Mesothelial cell of epicardium (in vitro differentiated cells): Measurements from ENCODE around the gene IBTK. TPM values are rescaled to one million over a fixed set of nuclear protein-coding genes. Genes with fewer than 3 reads are reported as not detected.

Experiments
- DNase-seq, 2 experiments: peaks; one replicate each; pipeline ENCODE4 v3.0.0; 2021; ENCODE audit warnings: low spot score in 2 of 2; ENCODE audit not compliant: unreplicated experiment in 2 of 2
- H3K27ac Mint-ChIP-seq: 2 replicates; pipeline ENCODE4 v1.8.0; 2021; ENCODE audit warnings: mixed read lengths
- H3K27me3 Mint-ChIP-seq: 2 replicates; pipeline ENCODE4 v1.8.0; 2021; ENCODE audit warnings: low read depth, mixed read lengths
- H3K36me3 Mint-ChIP-seq: 2 replicates; pipeline ENCODE4 v1.8.0; 2021; ENCODE audit warnings: mixed read lengths
- H3K4me1 Mint-ChIP-seq: 2 replicates; pipeline ENCODE4 v1.8.0; 2021; ENCODE audit warnings: mixed read lengths
- H3K4me3 Mint-ChIP-seq: 2 replicates; pipeline ENCODE4 v1.8.0; 2021; ENCODE audit warnings: mild to moderate bottlenecking, moderate library complexity, mixed read lengths
- H3K9me3 Mint-ChIP-seq: 2 replicates; pipeline ENCODE4 v1.8.0; 2021; ENCODE audit warnings: mixed read lengths
- total RNA-seq: library from RNA; stranded (reverse); gene quantifications from 3 replicates; pipeline ENCODE4 v1.2.1, GENCODE V29; 2021
- TF ChIP-seq, protein P1 (sequence below): fragments of 200-600 bp; sonication (generic); IDR thresholded peaks from one replicate; pipeline ENCODE4 v1.5.0; 2021; ENCODE audit warnings: antibody characterized with exemption; ENCODE audit not compliant: unreplicated experiment

The IBTK gene
- total RNA-seq, 1 donor from 2014 or later = 33.3 TPM

DNA sequence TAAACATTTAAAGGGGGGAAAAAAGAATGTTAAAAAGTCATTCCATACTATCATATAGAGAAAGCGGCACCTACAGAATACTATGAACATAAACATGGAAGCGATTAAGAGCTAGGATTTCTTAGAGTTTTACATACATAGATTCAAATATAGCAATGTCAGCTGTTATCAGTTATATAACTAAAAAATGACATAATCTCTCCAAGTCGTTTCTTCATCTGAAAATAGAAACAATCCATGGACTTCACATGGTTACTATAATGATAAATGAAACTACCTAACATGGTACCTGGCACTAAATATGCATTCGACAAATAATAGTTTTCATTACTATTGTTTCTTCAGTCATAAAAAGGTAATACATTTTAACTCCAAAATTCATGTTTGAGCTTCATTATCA is 3.7 kb downstream of the IBTK start:
- H3K27me3 Mint-ChIP-seq = no peaks in the 10 kb centered on the region
- peaks cover 36% of the 10 kb centered on the region for H3K4me1 Mint-ChIP-seq
- peak overlapping the region; percentile 80 for H3K27ac Mint-ChIP-seq
- H3K4me3 Mint-ChIP-seq = no peak overlapping the region
- TF ChIP-seq, protein P1, sequence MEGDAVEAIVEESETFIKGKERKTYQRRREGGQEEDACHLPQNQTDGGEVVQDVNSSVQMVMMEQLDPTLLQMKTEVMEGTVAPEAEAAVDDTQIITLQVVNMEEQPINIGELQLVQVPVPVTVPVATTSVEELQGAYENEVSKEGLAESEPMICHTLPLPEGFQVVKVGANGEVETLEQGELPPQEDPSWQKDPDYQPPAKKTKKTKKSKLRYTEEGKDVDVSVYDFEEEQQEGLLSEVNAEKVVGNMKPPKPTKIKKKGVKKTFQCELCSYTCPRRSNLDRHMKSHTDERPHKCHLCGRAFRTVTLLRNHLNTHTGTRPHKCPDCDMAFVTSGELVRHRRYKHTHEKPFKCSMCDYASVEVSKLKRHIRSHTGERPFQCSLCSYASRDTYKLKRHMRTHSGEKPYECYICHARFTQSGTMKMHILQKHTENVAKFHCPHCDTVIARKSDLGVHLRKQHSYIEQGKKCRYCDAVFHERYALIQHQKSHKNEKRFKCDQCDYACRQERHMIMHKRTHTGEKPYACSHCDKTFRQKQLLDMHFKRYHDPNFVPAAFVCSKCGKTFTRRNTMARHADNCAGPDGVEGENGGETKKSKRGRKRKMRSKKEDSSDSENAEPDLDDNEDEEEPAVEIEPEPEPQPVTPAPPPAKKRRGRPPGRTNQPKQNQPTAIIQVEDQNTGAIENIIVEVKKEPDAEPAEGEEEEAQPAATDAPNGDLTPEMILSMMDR = no peak
- peaks cover 16% of the 10 kb centered on the region for H3K36me3 Mint-ChIP-seq
- H3K9me3 Mint-ChIP-seq = peaks cover 3% of the 10 kb centered on the region
- DNase-seq = no peak

DNA sequence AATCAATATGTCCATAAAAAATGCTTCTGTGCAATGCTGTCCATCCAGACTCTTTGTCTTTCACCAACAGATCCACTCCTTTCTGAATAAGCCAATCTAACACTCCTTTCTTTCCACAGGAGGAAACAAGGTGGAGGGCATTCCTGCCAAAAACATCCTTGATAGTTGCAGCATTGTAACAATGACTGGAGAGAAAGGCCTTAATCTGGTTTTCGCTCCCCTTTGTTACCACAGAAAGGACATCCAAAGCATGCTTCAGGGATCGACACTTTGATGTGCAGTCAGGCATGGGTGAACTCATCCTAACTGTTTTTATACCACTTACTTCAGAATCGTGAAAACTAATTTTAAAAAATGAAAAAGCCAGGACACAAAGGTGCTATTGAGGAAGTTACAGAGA is 7.4 kb downstream of the IBTK start:
- Mint-ChIP-seq H3K27ac (no peak overlapping the region), H3K27me3 (no peaks in the 10 kb centered on the region), H3K4me1 (peaks cover 23% of the 10 kb centered on the region), H3K36me3 (peaks cover 21% of the 10 kb centered on the region), H3K9me3 (peaks cover 3% of the 10 kb centered on the region), H3K4me3 (no peak overlapping the region)
- TF ChIP-seq, protein P1 = no peak
- no peak for DNase-seq

DNA sequence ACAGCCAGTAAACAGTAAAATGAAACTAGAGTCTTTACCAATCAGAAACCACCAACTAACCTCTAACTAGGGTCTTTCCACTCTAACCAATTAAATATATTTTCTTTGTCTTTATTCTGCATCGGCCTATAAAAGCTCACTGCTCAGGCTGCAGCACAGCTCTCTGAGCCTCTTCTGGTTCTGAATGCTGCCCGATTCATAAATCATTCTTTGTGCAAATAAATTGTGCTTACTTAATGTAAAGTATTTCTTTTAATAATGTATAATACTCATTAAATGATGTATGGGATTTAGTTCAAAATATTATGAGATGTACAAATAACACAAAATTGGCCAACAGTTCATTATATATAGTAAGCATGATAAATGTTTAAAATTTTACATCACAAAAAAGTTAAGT is 7.9 kb downstream of the IBTK start:
- Mint-ChIP-seq H3K4me3 (no peak overlapping the region), H3K27me3 (no peaks in the 10 kb centered on the region), H3K9me3 (peaks cover 3% of the 10 kb centered on the region), H3K27ac (no peak overlapping the region), H3K4me1 (peaks cover 18% of the 10 kb centered on the region), H3K36me3 (peaks cover 21% of the 10 kb centered on the region)
- no peak for DNase-seq
- TF ChIP-seq, protein P1 = no peak

DNA sequence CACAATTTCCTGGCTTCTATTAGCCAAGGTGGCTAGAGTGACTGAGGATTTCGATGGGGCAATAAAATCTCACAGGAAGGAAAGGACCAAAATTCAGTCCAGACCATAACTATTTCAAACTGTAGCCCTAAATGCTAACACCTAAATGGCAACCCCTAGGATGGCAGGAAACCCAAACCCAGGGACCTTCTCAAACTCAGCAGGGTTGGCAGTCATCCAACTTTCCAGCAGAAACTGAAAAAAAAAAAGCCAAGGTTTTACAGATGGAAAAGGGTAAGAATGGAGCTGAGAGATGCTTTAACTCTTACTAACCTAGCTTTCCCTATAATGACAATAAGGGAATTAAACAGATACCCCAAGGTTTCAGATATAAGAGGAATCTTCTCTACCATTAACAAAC is 10.5 kb downstream of the IBTK start:
- Mint-ChIP-seq H3K4me1 (peaks cover 8% of the 10 kb centered on the region), H3K27me3 (no peaks in the 10 kb centered on the region), H3K36me3 (peaks cover 21% of the 10 kb centered on the region), H3K27ac (peak overlapping the region; percentile 30), H3K4me3 (no peak overlapping the region), H3K9me3 (no peaks in the 10 kb centered on the region)
- no peak for DNase-seq
- TF ChIP-seq, protein P1 = no peak

DNA sequence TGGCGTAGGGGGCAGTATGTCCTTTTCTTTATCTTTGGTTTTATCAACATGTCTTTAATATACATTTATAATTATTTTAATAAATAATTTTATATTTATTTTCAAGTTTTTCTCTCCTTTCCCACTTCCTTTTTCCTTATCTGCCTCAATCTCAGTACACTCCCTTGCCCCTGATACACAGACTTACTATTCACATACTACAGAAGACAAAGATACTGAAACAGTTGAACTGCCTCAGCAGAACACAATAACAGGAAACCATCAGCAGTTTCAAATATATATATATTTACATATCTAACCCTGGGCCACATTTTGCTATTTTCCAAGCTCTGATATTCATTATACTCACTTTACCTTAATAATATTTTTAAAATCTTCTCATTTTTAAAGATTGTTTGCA is 19.8 kb downstream of the IBTK start:
- Mint-ChIP-seq H3K4me1 (peaks cover 5% of the 10 kb centered on the region), H3K9me3 (no peaks in the 10 kb centered on the region), H3K27me3 (no peaks in the 10 kb centered on the region), H3K27ac (no peak overlapping the region), H3K4me3 (no peak overlapping the region), H3K36me3 (peaks cover 38% of the 10 kb centered on the region)
- no peak for DNase-seq
- TF ChIP-seq, protein P1 = no peak

DNA sequence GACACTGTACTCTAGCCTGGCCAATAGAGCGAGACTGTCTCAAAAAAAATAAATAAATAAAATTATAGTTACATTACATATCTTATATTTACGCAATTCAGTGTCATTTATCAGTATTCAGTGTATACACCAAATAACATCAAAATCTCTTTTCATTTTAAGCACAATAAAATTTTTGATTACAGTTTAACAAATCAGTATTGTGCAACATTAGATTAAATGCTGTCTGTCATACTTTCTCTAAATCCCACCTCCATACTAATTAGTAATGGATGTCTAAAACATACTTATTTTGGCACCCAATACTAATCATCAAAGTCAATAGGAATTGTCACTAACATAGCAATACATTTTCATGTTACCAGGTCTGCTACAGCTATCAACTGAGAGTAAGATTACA is 27.4 kb downstream of the IBTK start:
- no peak for DNase-seq
- Mint-ChIP-seq H3K4me1 (no peaks in the 10 kb centered on the region), H3K36me3 (peaks cover 29% of the 10 kb centered on the region), H3K4me3 (no peak overlapping the region), H3K27ac (no peak overlapping the region), H3K27me3 (no peaks in the 10 kb centered on the region), H3K9me3 (no peaks in the 10 kb centered on the region)
- TF ChIP-seq, protein P1 = no peak
